Left renal pelvis (tissue), 4 donors: ENCODE results near the gene OR2D2. TPM values are rescaled to one million over a fixed set of nuclear protein-coding genes. Genes with fewer than 3 reads are reported as not detected.
"Not testable (repeated sequence)": the region's sequence is repeated elsewhere in the genome, so short reads cannot be mapped to it uniquely, and the experiment has no call there.

ENCODE experiments used
- DNase-seq, 4 donors: peaks; one replicate each; pipeline ENCODE4 v3.0.0-alpha.2; 2013; ENCODE audit warnings: low read depth in 4 of 4, low spot score in 3 of 4
- polyA plus RNA-seq, 4 donors: library from polyadenylated mRNA; unstranded; fragments of 120-200 nt; gene quantifications; one replicate each; pipeline ENCODE4 v1.2.1, GENCODE V29; 2013; ENCODE audit not compliant: insufficient read length in 4 of 4

Gene OR2D2, protein sequence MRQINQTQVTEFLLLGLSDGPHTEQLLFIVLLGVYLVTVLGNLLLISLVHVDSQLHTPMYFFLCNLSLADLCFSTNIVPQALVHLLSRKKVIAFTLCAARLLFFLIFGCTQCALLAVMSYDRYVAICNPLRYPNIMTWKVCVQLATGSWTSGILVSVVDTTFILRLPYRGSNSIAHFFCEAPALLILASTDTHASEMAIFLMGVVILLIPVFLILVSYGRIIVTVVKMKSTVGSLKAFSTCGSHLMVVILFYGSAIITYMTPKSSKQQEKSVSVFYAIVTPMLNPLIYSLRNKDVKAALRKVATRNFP
- not detected for polyA plus RNA-seq

DNA sequence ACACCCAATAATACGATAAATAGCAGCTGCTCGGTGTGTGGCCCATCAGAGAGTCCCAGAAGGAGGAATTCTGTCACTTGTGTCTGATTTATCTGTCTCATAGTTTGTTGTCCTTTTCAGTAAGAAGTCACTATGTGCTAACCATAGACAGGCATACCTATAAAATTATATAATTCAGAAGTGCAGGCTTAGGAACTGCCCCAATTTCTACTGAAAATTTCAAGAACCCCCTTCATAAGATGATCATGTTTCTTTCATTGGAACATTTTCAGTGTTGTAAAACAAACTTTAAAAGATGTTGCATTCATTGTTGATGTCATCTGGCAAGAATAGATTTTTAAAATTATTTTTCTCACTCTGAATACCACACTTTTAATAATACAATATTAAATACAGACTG lies at the start of gene OR2D2:
Gene OR2D2 (minus strand): TSS at position 101 of the 400 bp plus-strand sequence. CDS start 0 bp downstream, at position 101.
- no peak for DNase-seq

DNA sequence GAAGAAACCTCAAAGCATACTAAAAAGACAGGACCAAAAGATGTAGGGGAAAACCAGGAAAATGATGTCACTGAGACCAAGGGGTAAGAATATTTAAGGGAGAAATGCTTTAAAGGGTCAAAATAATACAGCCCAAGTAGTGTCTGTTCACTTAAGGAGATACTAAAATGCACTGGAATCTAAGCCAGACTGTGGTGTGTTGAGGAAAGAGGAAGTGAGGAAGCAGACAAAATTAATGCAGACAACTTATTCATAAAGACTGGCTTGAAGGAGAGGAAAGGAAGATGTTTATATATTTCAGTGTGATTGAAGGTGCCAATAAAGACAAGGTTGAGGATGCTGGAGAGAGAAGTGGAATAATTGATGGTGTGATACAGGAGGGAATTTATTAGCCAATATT lies 49.7 kb upstream of the OR2D2 start:
- no peak for DNase-seq

DNA sequence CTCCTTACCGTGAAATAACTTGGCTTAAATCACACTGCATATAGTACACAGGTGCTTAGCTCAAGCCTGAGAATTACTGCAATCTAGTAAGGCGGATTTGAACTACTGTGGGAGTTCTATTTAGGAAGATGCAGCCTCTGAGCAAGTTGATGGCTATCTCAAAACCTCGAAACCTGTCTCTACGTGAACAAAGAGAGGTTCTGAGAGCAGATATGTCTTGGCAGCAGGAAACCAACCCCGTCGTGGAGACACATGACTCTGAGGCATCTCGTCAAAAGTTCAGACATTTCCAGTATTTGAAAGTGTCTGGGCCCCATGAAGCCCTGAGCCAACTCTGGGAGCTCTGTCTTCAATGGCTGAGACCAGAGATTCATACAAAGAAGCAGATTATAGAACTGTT lies 39.8 kb upstream of the OR2D2 start:
- no peak for DNase-seq

DNA sequence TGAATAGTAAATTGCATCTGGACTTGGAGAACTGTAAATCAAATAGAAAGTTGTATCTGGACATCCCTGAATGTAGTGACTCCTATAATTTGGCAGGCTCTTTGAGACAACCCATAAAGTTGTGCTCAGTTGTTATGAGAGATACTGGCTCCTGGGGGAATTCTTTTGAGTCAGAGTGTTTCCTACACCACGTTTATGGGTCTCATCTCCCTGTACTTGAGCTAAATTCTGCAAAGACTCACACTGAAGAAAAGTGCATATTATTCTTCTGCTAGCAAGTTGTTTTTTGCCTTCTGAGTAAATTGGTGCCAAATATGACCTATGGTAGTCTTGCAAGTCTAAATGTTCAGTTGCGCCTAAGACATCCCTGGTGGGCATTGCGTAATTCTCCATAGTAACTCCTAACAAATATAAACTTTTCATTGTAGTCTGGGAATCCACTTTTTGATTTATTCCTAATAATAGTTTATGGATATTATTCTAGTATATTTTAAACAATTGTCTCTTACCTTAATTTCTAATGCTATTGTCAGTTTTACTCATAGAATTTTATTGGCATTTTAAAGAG lies 38.9 kb upstream of the OR2D2 start:
- DNase-seq: no peak

DNA sequence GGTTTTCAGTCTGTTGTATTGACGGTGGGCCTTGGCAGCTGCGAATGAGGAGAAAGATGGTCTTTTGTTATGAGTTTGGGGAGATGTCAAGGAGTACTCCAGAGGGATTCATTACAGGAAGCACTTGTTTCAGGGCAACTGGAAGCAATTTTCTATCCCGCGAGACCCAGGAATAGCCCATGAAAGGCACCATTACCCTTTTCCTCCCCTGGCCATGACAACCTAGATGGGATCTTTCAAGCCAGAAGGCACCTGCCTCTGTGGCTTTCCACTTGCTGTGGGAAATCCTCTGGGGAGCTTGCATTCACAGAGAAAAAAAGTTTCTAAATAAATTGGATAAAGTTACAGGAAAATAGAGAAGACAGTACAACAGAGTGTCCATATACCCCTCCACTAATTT lies 36.6 kb upstream of the OR2D2 start:
- DNase-seq: no peak

DNA sequence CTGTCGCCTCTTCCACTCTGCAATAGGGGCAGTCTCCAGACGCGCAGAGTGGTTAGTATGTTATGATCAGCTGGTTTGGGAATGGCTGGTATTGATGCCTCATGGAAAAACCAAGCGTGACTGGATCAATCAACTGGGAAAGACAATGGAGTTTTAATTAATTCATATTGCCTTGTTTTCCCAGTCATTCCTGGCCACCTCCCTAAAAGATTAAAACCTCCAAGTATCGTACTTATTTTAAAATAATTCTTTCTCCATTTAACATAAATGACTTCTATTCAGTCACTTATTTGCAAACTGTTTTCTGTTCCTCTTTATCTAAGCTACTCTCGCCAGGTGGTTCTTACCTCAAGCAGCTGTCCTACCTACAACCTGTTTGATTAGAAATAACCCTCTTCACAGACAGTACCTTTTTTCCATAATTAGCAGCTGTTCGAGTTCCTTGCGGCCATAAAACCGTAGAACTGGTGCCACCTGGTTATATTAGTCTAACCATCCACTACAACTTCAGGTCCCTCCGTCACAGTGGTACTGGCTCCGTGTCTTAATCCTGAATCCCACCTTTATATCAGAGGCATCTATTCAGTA lies 34.8 kb upstream of the OR2D2 start:
- no peak for DNase-seq

DNA sequence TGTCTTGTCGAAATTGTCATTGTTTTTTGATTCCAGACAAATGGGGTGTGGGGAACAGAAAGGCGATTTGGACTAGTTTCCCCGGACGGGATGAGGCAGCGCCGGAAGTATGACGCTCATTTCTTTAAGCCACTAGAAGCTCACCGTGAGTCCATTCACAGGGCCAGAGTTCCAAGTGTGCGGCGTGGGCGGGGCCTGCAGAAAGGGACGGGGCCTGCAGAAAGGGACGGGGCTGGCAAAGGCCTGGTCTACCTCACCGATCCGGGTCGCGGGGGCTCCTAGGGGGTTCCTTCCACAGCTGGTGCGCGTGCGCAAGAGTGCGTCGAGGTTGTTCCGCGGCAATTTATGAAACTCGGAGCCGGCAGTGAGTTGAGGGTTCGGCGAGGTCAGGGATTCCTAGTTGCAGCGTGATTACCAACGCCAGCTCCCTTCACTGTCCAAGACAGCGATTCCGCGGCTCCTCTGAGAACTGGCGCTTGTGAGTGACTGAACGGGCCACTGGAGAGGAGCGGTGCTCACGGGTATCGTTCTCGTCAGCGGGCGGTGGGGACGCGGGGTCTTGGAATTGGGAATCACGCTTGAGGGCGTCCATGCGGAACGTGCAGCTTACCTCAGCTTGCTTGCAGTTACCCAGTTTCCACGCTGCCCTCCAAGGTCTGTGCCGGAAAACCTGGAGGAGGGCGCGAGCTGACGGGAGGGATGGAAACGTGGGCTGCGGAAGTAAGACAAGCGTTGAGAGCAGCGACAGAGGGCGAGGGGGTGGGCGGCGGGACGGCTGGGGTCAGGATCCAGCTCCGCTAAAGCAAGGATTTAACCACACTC lies 34.1 kb upstream of the OR2D2 start, which contains the start of gene ZNF215:
Gene ZNF215 (plus strand): TSS at position 219 of the 822 bp plus-strand sequence. CDS start 5,847 bp downstream, outside the sequence.
- DNase-seq: peak in 2 of 4 donors; percentile 16 to 36

DNA sequence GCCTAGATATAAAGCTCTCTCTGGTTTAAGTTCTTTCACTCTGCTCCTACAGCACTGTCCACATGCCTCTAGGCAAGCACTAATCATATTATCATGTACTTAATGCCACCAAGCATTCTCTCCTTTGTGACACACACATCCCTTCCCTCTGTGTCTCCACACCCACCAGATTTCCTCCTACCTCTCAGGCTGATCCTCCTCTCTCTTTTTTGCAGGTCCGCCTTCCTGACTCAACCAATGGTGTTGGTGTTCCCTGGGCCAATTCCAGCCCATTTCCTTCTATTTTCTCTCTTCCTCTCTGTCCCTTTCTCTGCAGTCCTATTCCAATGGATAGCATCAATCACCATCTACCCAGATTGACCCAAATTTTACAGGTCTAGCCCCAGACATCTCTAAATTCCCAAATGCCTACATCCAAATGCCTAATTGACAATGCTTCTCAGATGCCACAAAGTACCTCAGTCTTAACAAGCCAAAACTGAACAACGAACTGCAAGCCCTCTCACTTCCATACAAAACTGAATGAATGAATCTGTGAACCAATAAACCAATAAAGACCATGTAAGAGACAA lies 33.4 kb upstream of the OR2D2 start:
- no peak for DNase-seq

DNA sequence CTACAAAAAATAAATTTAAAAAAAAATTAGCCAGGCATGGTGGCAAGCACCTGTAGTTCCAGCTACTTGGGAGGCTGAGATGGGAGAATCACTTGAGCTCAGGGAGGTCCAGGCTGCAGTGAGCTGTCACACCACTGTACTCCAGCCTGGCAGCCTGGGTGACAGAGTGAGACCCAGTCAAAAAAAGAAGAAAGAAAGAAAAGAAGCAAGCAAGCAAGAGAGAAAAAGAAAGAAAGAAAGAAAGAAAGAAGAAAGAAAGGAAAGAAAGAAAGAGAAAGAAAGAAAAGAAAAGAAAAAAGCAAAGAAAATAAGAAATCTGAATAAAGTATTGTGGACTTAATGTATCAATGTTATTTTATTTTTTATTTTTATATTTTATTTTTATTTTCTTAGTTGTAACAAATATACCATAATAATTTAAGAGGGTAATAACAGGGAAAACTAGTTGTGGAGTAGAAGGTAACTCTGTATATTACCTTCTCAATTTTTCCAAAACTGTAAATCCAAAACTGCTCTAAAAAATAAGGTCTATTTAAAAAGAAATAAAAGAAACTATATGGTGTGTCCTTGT lies 32.8 kb upstream of the OR2D2 start:
- no peak for DNase-seq

DNA sequence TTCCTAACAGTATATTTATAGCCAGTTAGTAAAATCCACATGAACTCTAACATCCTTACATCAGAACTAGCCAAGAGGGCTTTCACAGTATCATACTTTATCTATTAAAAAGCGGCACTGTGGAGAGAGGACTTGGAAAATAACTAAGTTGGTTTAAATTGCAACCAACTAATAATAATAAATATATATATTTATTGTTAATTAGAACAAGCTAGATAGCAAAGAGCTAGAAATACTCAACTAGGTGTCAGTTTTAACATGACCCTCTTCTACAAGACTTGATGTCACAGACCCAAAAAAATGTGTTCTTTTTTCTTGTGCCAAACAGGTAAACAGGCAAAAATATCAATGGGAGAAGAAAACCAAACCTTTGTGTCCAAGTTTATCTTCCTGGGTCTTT lies 28.4 kb upstream of the OR2D2 start, which contains the start of gene OR2D3:
Gene OR2D3 (plus strand): TSS at position 301 of the 400 bp plus-strand sequence. CDS start 0 bp downstream, at position 301.
- no peak for DNase-seq

DNA sequence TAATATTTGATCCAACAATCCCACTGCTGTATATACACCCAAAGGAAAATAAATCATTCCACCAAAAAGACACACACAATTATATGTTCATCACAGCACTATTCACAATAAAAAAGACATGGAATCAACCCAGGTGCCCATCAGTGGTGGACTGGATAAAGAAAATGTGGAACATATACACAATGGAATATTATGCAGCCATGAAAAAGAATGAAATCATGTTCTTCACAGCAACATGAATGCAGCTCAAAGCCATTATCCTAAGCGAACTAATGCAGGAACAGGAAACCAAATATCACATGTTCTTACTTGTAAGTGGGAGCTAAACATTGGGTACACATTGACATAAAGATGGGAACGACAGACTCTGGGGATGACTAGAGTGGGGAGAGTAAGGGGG lies 27.4 kb upstream of the OR2D2 start:
- no peak for DNase-seq

DNA sequence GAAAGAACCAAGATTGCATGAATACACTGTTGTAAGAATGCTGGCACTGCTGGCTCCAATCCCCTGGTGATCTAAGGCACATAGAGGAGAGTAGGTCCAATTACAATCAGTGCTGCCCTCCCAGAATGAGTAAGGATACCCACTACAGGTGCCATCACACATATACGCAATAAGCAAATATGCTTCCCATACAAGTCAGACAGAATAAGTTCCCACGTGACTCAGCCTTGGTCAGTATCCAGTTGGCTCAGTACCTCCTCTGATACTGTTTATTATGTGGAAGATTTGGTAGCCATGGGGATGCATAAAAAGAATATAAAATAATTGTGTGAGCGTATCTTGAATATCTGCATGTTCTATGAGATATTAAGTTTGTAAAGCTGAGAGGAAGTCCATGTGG lies 19.6 kb upstream of the OR2D2 start:
- DNase-seq: no peak

DNA sequence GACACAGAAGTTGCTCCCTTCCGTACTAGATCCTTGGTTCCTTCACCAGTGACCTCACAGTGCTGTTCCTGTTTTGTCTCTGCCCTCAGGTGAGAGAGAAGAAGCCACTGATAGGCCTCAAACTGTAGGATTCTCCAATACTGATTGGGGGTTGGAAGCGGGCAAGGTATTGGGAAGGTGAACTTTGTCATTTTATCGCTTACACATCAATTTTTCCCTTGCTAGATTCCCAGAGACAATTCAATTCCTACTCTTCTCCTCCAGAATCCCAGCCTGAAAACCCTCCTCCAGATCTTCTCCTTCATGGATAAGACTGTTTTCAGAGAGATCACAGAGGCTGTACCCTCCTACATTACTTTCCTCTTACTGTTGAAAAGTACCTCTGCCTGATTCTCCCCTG lies 19.1 kb upstream of the OR2D2 start:
- no peak for DNase-seq

DNA sequence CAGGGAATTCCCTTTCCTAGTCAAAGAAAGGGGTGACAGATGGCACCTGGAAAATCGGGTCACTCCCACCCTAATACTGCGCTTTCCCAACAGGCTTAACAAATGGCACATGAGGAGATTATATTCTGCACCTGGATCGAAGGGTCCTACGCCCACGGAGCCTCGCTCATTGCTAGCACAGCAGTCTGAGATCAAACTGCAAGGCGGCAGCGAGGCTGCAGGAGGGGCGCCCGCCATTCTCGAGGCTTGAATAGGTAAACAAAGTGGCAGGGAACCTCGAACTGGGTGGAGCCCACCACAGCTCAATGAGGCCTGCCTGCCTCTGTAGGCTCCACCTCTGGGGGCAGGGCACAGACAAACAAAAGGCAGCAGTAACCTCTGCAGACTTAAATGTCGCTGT lies 12.5 kb upstream of the OR2D2 start:
- not testable (repeated sequence) for DNase-seq

DNA sequence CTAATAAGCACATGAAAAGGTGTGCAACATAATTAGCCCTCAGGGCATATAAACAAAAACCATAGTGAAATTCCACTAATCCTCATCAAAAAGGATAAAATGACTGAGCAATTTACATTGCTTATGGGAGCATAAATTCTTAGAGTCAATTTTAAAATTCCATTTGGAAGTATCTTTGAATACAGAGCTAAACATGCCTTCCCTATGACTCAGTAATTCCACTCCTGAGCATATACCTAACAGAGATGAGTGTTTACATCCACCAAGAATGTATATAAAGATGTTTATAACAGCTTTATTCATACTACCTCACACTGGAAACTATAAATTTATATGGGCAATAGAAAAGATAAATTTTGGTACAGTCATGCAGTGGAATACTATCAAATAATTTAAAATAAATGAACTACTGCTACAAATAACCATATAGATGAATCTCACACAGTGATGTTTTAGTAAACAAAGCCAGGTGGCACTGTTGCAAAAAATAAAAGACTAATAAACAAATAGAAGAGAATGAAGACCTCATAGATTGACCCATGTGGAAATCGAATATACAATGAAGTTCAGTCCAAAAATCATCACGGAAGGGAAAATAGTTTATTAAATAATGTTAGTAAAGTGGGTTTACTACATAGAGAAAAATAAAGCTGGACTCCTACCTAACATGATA lies 8.2 kb upstream of the OR2D2 start:
- no peak for DNase-seq

DNA sequence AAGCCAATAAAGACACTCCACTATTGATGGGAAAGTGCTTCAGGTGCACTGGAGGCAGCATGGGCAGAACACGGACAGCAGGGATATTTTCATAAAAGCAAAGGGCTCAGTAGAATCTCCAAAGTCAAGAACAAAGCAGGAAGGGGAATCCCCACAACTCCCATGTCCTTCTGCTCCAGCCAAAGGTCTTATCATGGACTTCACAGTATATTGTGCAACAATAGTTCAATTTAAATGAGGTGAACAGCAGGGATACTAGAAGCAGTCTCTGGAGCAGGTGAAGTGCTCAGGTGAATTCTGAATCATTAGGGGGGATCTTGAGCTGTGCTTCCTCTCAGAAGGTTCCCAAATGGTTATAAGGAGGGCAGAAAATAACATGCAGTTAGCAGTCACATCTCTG lies 6.6 kb upstream of the OR2D2 start:
- DNase-seq: no peak

DNA sequence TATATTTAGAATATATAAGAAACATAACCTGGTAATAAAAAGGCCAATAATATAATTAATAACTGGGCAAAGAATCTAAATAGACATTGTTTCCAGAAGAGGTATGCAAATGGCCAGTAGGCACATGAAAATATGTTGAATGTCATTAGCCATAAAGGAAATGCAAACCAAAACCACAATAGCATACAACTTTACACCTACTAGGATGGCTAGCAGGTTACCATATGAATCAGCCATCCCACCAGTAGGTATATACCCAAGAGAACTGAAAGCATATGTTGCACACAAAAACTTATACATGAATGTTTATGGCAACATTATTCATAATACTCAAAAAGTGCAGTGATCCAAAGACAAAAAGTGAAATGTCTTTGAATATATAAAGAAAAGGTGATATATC lies 2.7 kb upstream of the OR2D2 start:
- DNase-seq: no peak

DNA sequence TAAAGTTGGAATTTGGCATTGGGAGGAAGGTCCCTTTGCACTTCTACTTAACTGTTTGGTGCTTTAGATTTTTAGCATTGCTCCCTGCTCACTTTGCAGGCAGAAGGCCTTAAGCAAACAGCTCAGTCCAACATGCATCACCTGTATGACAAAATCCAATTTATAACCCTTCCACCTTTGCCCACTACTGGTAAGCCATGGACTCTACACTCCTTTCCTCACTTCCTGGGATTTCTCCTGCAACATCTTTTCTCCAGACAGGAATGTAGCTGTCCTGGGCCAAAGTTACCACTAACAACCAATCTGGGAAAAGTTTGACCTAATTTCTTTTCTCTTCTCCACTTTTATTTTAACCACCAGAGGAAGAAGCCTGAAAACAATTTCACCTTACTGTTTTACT lies 1.8 kb upstream of the OR2D2 start:
- DNase-seq: no peak

DNA sequence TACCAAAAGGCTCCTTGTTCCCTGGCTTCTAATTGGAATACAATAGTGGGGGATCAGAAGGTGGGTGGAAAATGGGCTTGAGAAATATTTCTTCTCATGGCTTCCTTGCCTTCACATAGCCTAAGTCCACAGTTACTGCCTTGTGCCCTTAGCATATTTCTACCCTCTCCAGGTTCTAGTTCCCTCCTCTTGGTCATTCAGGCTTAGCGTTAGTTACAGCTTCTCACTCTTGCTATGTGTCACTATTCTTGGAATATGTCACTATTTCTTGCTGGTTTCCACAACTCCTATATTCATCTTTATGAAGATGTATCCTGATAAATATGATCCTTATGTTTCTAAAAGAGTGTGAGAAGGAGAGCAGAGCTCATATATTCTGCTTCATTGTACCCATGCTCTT lies 2.5 kb downstream of the OR2D2 start:
- no peak for DNase-seq

DNA sequence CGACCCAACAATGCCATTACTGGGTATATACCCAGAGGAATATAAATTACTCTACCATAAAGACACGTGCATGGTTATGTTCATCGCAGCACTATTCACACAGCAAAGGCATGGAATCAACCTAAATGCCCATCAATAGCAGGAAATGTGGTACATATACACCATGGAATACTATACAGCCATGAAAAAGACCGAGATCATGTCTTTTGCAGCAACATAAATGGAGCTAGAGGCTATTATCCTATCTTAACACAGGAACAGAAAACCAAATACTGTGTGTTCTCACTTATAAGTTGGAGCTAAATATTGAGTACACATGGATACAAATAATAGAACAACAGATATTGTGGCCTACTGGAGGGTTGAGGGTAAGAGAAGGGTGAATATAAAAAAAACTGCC lies 3.5 kb downstream of the OR2D2 start:
- no peak for DNase-seq
